Testis (tissue), 2 donors: Measurements from ENCODE around the gene PRMT2.

Experiments
- CTCF ChIP-seq, 3 experiments: fragments of 450-650 bp in 2 of 3; fragments of 200-600 bp in 1 of 3; sonication (generic) in 1 of 3; IDR thresholded peaks; one replicate each; pipeline ENCODE4 v1.5.1; 2016 to 2019; ENCODE audit warnings: antibody characterized with exemption in 3 of 3, mild to moderate bottlenecking in 2 of 3, moderate library complexity in 1 of 3
- POLR2A ChIP-seq: fragments of 450-650 bp; IDR thresholded peaks from one replicate; pipeline ENCODE4 v1.6.1; 2017; ENCODE audit warnings: antibody characterized with exemption, mild to moderate bottlenecking, moderate library complexity

GRCh38 chr21:46662765-46663500 lies 27.5 kb downstream of the PRMT2 start:
- TF ChIP-seq CTCF (IDR thresholded peaks at IDR 0.05) (no peak), POLR2A (no peak)
